GM18870 (cell line): Measurements from ENCODE around the gene CCDC47.

Experiments used
- ATAC-seq: cut with Tn5 transposase; IDR thresholded peaks from one replicate; pipeline ENCODE4 v1.9.1; 2021; ENCODE audit warnings: moderate library complexity; ENCODE audit not compliant: unreplicated experiment

CCDC47 gene

DNA sequence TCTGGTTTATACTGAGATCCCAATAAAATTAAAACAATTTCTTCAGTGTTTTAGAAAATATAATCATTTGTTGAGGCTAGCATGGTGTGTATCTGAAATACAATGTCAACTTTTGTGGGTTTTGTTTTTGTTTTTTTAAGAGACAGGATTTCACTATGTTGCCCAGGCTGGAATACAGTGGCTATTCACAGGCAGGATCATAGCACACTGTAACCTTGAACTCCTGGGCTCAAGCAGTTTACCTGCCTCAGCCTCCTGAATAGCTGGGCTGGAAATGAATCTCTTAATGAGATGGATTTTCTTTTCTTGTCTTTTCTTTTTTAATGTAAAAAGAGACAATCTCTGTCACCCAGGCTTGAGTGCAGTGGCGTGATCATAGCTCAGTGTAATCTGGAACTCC, 12.7 kb upstream of the CCDC47 start:
- ATAC-seq: no peak

- ATAC-seq: no peak
These were observed 12.2 kb upstream of the CCDC47 start for GRCh38 chr17:63785556-63785955.

- no peak for ATAC-seq
These were observed 10.1 kb upstream of the CCDC47 start for GRCh38 chr17:63783522-63783921.

DNA sequence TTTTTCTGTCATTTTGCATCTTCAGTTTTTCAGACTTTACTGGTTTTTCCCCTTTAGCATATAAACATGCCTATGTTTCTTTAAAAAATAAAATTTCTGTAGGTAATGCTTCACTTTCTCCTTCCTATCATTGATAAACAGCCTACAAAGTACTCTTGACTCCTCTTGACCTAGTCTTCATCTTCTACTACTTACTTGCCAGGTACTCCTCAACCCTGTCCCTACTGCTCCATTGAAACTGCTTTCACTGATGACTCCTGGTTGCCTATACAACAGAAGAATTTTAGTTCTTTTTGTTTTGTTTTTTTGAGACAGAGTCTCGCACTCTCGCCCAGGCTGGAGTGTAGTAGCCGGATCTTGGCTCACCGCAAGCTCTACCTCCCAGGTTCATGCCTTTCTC, 7.5 kb upstream of the CCDC47 start:
- ATAC-seq: no peak

DNA sequence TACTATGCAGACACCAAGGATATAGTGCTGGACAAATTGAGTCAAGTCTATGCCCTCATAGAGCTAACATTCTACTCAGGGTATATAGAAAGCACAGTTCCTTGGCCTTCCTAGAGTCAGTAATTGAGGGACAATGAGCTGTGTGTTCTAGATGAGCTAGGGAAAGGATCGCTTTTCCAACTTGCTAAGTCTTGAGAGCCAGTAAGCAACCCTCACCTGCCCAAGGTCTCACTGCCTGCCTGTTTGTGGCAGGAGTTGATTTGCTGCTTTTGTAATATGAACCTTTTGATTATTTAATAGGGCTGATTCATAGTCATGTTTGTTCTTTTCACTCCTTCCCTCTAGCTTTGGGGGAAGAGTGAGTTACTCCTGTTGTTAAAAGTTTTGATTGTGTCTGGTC, 7.1 kb upstream of the CCDC47 start:
- no peak for ATAC-seq

GRCh38 chr17:63775420-63775819, 2.0 kb upstream of the CCDC47 start:
- ATAC-seq: no peak

DNA sequence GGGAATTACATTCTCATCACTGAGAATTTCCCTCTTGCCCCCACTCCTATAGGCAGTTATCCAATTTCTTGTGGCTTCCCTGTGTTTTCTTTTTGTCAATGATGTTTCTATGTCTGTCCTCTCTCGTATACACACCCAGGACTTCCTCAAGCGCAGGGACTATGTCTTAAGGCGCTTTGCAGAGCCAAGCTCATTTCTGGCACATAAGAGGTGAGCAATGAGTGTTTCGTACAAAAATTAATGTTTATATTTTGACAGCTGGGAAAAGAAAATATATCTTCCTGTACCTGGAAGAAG, 1.5 kb upstream of the CCDC47 start:
- ATAC-seq: no peak

- no peak for ATAC-seq
These were observed 958 bp upstream of the CCDC47 start, which contains the start of gene DDX42 for GRCh38 chr17:63774141-63774968. TSS of gene DDX42 (plus strand) at chr17:63774170. CDS start at chr17:63787050, 12,880 bp downstream.

GRCh38 chr17:63772801-63773271, 561 bp downstream of the CCDC47 start:
- ATAC-seq: no peak

DNA sequence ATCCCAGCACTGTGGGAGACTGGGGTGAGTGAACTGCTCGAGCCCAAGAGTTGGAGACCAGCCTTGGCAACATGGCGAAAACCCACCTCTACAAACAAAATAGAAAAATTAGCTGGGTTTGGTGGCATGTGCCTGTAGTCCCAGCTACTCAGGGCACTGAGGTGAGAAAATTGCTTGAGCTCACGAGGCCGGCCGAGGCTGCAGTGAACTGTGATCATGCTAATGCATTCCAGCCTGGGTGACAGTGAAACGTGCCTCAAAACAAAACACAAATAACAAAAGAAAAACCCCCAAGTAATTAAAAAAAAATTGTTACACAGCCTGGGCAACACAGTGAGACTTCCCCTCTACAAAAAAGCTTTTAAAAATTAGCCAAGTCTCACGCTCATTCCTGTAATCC, 5.0 kb downstream of the CCDC47 start:
- no peak for ATAC-seq

GRCh38 chr17:63766754-63767153, 6.6 kb downstream of the CCDC47 start:
- ATAC-seq: no peak

- no peak for ATAC-seq
These were observed 8.7 kb downstream of the CCDC47 start for GRCh38 chr17:63764716-63765115.

DNA sequence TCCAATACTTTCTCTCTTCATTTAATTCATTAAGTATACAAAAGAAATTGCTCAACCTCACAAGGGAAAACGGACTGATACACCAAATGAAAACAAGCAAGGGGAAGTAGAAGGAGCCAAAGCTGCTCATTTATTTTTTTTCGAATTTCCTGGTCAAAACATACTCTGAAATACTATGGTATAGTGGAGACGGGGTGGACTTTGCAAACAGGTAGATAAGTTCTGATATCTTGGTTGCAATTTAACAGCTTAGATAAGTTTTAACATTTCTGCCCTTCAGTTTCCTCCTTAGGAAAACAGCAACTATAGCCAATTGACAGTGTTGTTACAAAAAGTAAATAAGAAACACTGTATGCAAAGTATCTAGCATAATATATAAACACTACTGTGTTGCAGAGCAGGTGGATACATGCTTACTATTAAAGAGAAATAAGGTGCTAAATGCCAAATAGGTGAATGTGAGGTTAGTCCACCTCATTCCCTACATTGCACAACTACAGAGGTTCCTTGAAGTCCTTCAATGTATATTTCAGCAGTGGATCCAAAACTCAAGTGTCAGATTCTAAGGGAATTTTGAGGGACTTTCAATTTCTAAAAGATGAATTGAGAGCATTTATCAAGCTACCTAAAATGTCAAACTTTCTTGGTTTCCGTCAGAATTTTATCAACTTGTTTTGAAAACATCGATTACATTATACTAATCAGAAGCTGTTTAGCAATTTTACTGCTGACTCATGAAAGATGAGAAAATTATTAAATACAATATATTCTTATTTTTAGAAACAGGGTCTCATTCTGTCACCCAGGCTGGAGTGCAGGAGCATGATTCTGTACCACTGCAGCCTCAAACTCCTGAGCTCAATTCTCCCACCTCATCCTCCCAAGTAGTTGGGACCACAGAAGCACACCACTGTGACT, 11.0 kb downstream of the CCDC47 start:
- ATAC-seq: no peak

- no peak for ATAC-seq
These were observed 12.4 kb downstream of the CCDC47 start for GRCh38 chr17:63760771-63761539.

DNA sequence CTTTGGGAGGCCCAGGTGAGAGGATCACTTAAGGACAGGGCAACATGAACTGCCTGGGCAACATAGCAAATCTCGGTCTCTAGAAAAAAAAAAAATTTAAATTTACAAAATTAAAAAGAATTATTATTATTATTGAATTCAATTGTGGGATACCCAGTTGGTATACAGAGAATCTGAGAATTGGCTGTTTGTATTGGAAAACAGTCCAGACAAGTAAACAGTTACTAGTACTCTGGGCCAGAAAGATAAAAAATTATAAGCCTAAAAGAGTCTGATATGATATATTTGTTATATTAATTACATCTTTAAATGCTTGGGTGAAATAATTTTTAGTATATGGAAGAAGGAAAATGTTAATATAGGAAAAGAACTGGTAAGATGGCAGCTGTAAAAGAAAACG, 15.0 kb downstream of the CCDC47 start:
- no peak for ATAC-seq

- no peak for ATAC-seq
These were observed 19.4 kb downstream of the CCDC47 start for GRCh38 chr17:63754046-63754445.

DNA sequence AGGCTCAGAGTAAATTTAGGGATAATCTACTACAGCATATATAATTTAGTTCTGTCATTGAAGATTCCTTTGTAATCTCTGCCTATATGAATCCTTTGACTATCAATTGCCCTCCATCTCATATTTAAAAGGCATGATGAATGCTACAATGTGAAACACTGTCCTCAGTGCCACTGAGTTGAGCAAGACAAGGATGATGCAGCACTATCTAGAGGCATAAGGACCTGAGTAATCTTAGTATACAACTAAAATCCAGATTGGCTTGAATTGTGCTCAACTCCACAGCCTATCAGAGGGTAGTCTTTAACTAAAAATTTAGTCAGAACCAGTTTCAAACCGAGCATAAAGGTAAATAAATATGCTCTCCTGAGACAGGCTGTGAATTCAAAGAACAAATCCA, 20.2 kb downstream of the CCDC47 start:
- no peak for ATAC-seq

GRCh38 chr17:63752707-63753106, 20.7 kb downstream of the CCDC47 start:
- no peak for ATAC-seq

- no peak for ATAC-seq
These were observed 21.6 kb downstream of the CCDC47 start for GRCh38 chr17:63751806-63752205.

DNA sequence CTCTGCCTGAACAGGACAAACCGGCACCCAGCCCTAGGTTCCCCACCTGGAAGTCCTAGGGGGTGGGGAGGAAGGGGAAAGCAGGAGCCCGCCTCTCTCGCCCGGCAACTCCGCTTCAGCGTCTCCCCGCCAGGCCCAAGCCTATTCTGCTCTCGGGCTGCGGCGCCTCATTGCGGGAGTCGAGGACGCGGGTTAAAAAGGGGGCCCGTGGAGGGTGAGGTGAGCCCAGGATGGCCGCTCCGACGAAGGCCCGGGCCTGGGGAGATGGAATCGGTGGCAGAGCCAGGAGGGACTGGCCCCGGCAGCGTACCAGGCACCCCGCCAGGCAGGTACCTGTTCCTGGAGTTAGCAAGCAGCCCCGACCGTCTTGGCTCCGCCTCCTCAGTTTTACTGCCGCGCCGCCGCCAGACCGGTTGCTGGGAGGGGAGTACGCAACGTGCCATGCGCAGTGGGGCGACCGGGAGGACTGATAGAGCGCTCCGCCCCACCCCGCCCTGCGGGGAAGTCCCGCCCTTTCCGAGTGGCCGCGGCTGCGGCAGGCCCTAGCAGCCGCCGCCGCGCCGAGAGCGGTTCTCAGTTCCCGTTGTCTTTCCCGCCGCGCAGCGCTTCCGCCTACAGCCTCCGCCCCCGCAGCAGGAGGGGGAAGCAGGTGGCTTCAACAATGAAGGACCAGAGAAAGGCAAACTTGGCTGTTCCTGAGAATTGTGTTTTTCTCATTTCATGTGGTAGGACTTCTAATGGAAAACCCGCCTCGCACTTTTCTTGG, 31.8 kb downstream of the CCDC47 start, which contains the start of gene STRADA:
STRADA (minus strand) TSS at position 392 of the 766 bp plus-strand sequence. CDS start 13,430 bp downstream, outside the sequence.
- ATAC-seq: peak; percentile 78

- peak; percentile 5 for ATAC-seq
These were observed 32.3 kb downstream of the CCDC47 start for GRCh38 chr17:63741143-63741407.
